Measurements from ENCODE around the gene MAN1C1. TPM values are rescaled to one million over a fixed set of nuclear protein-coding genes. Genes with fewer than 3 reads are reported as not detected.

MAN1C1 gene
- total RNA-seq, 1 experiment from 2014 or later, result 5.3 TPM

GRCh38 chr1:25799352-25799934 is 182.9 kb downstream of the MAN1C1 start:
- DNase-seq (ENCODE audit: low spot score), result no peak
- in situ Hi-C loops (cut with HindIII; ENCODE audit: low sequenced_read_pairs), result no loop called here

DNA sequence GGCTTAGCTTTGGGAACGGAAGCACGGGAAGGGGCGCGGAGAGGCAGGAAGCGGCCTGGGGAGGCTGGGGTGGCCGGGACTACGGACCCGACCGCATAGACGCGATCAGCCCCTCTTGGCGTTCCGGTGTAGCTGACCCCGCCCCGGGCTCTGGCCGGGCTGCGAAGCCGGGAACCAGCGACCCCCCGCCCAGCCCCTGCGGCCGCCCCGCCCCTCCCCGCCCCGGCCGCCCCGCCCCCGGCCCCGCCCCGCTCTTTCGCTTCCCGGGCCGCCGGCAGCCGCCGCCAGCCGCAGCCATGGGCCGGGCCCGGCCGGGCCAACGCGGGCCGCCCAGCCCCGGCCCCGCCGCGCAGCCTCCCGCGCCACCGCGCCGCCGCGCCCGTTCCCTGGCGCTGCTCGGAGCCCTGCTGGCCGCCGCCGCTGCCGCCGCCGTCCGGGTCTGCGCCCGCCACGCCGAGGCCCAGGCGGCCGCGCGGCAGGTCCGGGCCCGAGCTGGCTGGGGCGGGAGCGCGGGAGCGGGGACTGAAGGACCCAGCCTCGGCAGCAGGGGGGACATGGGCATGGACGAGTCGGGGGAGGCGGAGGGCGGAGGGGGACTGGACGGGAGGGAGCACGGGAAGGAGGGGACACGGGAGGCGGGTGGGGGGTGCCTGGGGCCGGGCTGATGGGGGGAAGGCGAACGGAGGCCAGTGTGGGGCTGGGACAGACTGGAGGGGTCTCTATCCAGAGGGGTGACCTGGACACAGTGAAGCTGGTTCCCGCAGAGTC is 183.5 kb downstream of the MAN1C1 start, which contains the start of gene SELENON:
SELENON (plus strand) TSS at position 259 of the 768 bp plus-strand sequence; CDS start at position 297, 38 bp downstream.
- DNase-seq (ENCODE audit: low spot score), result peak; percentile 37
- in situ Hi-C loops (cut with HindIII; ENCODE audit: low sequenced_read_pairs), result no loop called here

- DNase-seq (ENCODE audit: low spot score), result peak; percentile 67
- in situ Hi-C loops (cut with HindIII; ENCODE audit: low sequenced_read_pairs), result no loop called here
Observed at GRCh38 chr1:25800703-25801377, 184.2 kb downstream of the MAN1C1 start.

DNA sequence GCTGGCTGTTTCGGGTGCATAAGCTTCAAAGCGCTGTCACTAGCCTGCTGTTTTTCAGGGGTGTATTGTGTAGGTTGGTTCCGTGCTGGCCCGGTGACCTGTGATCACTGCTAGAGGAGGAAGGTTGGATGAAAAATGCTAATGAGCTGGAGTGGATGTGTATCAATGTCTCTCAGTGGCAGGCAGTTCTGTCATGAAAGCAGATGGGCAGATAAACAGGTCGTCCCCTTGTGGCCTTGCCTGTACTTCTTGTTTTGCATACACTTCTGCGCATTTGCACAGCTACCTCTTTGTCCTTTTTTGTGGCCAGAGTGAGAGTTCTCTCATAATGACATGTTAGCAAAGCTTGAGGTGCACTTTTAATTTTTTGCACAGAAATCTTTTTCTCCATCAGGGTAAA is 186.3 kb downstream of the MAN1C1 start:
- peak; percentile 63 for DNase-seq (ENCODE audit: low spot score)
- in situ Hi-C loops (cut with HindIII; ENCODE audit: low sequenced_read_pairs), result no loop called here

- DNase-seq (ENCODE audit: low spot score), result no peak
- in situ Hi-C loops (cut with HindIII; ENCODE audit: low sequenced_read_pairs), result no loop called here
Observed at GRCh38 chr1:25803368-25803767, 186.8 kb downstream of the MAN1C1 start.

DNA sequence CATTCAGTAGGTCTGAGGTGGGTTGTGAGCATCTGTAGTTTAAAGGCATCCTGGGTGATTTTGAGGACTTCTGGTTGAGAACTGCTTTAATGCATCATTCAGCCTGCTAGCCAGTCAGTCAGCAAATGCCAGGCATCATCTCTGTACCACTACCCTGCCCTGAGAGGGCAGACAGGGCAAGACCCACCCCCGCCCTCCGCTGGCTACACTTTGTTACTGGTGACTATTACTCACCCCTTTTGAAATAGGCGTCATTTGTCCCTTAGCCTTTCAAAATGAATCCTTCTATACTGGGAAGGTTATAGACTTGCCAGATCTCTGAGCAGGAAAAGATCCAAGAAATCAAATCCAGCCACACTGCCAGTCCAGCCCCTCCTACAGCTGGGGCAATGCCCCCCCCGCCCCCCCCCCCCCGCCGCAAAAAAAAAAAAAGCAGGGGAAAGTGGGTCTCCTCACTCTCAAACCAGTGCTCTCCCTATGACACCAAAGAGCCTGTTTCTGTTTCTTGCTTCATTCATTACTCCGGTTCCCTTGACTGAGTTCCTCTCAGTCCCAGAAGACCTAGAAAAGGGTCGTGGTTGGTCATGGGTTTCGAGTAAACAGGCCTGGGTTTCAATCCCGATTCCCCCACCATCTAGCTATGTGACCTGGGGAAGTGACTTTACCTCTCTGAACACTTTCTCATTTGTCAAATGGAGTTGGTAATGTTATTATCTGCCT is 187.8 kb downstream of the MAN1C1 start:
- DNase-seq (ENCODE audit: low spot score), result no peak
- in situ Hi-C loops (cut with HindIII; ENCODE audit: low sequenced_read_pairs), result no loop called here

DNA sequence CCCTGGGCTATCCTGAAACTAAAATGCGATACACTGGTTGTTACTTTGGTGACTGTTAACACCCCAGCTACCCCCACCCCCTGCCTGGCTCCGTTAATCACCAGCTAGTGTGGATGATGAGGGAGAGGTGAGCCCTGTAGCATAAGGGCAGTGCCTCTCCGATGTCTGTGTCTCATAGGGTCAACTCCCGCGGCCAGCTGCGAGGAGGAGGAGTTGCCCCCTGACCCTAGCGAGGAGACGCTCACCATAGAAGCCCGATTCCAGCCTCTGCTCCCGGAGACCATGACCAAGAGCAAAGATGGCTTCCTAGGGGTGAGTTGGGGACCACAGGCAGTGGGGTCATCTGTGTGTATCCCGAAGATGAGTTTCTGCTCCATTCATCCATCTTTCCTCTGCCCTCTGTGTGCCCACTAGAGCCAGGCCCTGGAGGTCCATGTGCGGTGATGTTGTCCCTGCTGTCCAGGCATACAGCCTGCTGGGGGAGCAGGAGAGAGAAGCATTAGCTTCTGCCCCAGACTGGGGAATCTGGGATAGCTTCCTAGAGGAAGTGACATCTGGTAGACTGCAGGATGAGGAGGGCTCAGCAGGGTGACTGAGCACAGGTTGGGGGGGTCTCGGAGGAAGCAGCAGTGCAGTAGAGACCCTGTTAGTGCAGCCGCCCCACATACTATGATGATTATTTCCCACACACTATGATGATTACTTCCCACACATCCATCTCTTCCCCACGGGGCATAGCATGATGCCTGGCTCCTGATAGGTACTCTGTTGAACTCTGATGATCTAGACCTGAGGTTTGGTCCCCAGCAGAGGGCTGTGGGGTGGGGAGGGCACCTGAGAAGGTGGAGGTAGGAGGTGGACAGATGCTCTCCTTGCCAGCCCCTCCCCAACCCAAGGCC is 188.6 kb downstream of the MAN1C1 start:
- in situ Hi-C loops (cut with HindIII; ENCODE audit: low sequenced_read_pairs), result no loop called here
- DNase-seq (ENCODE audit: low spot score), result no peak

- in situ Hi-C loops (cut with HindIII; ENCODE audit: low sequenced_read_pairs), result no loop called here
- peak; percentile 79 for DNase-seq (ENCODE audit: low spot score)
Observed at GRCh38 chr1:25805863-25806225, 189.3 kb downstream of the MAN1C1 start.

DNA sequence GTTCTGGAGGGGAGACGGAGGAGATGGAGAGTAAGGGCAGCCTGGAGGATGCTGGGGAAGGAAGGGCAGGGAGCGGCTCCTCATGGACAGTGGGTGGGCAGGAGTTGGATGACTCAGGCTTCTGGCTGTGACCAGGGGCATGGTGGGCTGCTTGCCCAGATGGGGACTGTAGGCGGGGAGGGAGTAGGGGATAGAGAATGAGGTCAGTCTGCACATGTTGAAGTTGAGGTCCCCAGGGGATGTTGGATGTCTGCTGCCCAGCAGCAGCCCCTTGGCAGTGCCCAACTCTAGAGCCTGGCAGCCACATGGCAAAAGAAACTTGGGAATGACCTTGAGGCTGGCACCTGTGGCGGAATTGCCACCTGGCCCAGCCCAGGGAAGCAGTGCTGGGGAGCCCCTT is 189.8 kb downstream of the MAN1C1 start:
- in situ Hi-C loops (cut with HindIII; ENCODE audit: low sequenced_read_pairs), result no loop called here
- no peak for DNase-seq (ENCODE audit: low spot score)

DNA sequence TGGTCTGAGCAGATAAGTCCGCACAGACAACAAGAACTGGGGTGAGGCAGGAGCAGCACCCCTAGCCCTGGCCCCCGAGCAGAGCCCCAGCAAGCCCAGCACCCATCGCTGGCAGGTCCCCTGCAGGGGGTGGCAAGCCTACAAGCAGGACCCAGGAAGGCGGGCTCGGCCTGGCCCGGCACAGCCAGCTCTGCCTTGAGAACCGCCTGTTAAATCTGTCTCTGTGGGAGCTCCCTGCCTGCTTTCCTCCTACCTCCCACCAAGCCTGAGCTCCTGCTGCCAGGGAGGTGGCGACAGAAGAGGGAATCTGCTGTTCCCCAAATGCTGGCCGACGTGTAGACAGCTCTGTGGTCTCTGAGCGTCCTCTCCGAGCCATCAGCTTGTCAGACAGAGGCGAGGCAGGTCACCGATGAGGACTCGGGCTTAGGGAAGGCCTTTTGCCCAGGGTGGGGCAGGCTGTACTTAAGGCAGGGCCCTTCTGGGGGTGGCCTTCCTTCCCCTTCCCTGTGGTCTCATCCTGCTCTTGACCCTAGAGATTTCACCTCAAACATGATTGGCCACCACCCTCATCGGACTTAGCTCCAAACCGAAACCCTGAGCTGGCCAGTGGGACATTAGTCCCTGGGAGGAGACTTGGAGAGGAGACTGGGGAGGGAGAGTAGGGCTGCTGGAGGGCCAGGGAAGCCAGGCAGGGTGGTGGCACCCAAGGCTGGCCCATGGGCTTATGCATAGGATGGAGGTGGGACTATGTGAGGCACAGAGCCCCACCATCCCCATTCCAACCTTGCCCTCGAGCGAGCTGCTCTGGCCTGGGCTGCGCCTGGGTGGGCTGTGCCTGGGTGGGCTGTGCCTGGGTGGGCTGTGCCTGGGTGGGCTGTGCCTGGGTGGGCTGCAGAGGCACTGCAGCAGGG is 191.1 kb downstream of the MAN1C1 start:
- in situ Hi-C loops (cut with HindIII; ENCODE audit: low sequenced_read_pairs), result no loop called here
- peak; percentile 33 for DNase-seq (ENCODE audit: low spot score)

GRCh38 chr1:25808481-25809244 is 192.1 kb downstream of the MAN1C1 start:
- DNase-seq (ENCODE audit: low spot score), result no peak
- in situ Hi-C loops (cut with HindIII; ENCODE audit: low sequenced_read_pairs), result no loop called here

GRCh38 chr1:25809283-25809926 is 192.8 kb downstream of the MAN1C1 start:
- in situ Hi-C loops (cut with HindIII; ENCODE audit: low sequenced_read_pairs), result no loop called here
- DNase-seq (ENCODE audit: low spot score), result no peak

- in situ Hi-C loops (cut with HindIII; ENCODE audit: low sequenced_read_pairs), result no loop called here
- DNase-seq (ENCODE audit: low spot score), result no peak
Observed at GRCh38 chr1:25809929-25810328, 193.3 kb downstream of the MAN1C1 start.

- in situ Hi-C loops (cut with HindIII; ENCODE audit: low sequenced_read_pairs), result no loop called here
- peak; percentile 74 for DNase-seq (ENCODE audit: low spot score)
Observed at GRCh38 chr1:25810341-25811299, 194.0 kb downstream of the MAN1C1 start.

- in situ Hi-C loops (cut with HindIII; ENCODE audit: low sequenced_read_pairs), result no loop called here
- DNase-seq (ENCODE audit: low spot score), result no peak
Observed at GRCh38 chr1:25811384-25812082, 194.9 kb downstream of the MAN1C1 start.

Measured in G401 (cell line).